SU-DHL-6 (cell line): Measurements from ENCODE around the gene REEP3.

Experiments
- EZH2phosphoT487 ChIP-seq: fragments of 200-600 bp; sonication (generic), shearing (Covaris generic); conservative IDR thresholded peaks from 2 replicates; pipeline ENCODE4 v1.6.1; 2018; ENCODE audit warnings: mild to moderate bottlenecking, antibody characterized with exemption, low read length, moderate library complexity, mixed read lengths
- TF ChIP-seq, protein P1 (sequence below): fragments of 200-600 bp; sonication (generic); IDR thresholded peaks from one replicate; pipeline ENCODE4 v1.5.1; 2017; ENCODE audit warnings: antibody characterized with exemption, mild to moderate bottlenecking, low read length, moderate library complexity; ENCODE audit not compliant: insufficient read depth, poor library complexity, severe bottlenecking

GRCh38 chr10:63521416-63522276 lies 445 bp downstream of the REEP3 start:
- TF ChIP-seq, protein P1, sequence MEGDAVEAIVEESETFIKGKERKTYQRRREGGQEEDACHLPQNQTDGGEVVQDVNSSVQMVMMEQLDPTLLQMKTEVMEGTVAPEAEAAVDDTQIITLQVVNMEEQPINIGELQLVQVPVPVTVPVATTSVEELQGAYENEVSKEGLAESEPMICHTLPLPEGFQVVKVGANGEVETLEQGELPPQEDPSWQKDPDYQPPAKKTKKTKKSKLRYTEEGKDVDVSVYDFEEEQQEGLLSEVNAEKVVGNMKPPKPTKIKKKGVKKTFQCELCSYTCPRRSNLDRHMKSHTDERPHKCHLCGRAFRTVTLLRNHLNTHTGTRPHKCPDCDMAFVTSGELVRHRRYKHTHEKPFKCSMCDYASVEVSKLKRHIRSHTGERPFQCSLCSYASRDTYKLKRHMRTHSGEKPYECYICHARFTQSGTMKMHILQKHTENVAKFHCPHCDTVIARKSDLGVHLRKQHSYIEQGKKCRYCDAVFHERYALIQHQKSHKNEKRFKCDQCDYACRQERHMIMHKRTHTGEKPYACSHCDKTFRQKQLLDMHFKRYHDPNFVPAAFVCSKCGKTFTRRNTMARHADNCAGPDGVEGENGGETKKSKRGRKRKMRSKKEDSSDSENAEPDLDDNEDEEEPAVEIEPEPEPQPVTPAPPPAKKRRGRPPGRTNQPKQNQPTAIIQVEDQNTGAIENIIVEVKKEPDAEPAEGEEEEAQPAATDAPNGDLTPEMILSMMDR: no peak
- no peak for TF ChIP-seq EZH2phosphoT487
